Measurements from ENCODE around the gene MAP4K4.

MAP4K4 gene

DNA sequence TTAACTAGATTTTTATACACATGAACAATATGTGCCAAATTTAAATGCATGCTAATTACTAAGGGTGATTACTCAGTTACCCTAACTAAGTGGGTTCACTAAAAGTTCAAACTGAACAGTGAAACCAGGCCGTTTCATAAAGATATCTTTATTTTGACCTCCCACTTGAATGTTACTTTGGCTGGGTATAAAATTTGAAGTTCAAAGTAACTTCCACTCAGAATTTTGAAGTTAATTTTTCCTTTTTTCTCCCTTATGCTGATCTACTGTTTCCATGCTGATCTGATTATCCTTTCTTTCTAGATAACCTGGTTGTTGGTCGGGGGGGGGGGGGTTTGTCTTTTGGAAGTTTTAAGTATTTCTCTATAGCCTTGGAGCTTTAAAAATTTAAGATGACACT lies 25.5 kb upstream of the MAP4K4 start:
- H3K27me3 ChIP-seq (ENCODE audit: insufficient read depth, insufficient read length) = no peaks in the 10 kb centered on the region
- peaks cover 15% of the 10 kb centered on the region for H3K9me3 ChIP-seq (ENCODE audit: insufficient read depth, low read length)
- H3K36me3 ChIP-seq (ENCODE audit: insufficient read depth, insufficient read length, low read length) = no peaks in the 10 kb centered on the region
- no peak overlapping the region for H3K9ac ChIP-seq (ENCODE audit: insufficient read length, low read depth)
- DNase-seq (ENCODE audit: low read depth, low spot score) = no peak
- no peaks in the 10 kb centered on the region for H3K4me1 ChIP-seq (ENCODE audit: insufficient read depth, insufficient read length)
- no peak for TF ChIP-seq YY1 (IDR thresholded peaks at IDR 0.05; ENCODE audit: insufficient read depth, insufficient read length)
- no peak for TF ChIP-seq SUZ12 (IDR thresholded peaks at IDR 0.05; ENCODE audit: extremely low read depth, insufficient read depth, insufficient read length)
- TF ChIP-seq ZNF274 (IDR thresholded peaks at IDR 0.05; ENCODE audit: low read depth, low read length) = no peak
- H3K4me3 ChIP-seq (ENCODE audit: insufficient read length, low read depth) = no peak overlapping the region

DNA sequence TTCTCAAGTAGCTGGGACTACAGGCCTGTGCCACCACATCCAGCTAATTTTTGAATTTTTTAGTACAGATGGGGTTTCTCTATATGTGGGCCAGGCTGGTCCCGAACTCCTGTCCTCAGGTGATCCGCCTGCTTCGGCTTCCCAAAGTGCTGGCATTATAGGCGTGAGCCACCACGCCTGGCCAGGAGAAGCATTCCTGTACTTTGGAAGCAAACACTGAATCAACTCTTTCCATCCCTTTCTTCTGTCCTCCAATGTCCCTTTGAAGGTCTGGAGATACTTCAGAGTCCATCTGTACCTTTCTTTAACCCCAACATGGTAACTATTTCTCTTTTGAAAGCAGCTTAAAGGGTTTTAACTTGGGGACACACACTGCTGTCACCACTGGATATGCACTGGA lies 23.6 kb upstream of the MAP4K4 start:
- Histone ChIP-seq H3K27me3 (ENCODE audit: insufficient read depth, insufficient read length) (no peaks in the 10 kb centered on the region), H3K9me3 (ENCODE audit: insufficient read depth, low read length) (peaks cover 15% of the 10 kb centered on the region), H3K4me3 (ENCODE audit: insufficient read length, low read depth) (no peak overlapping the region), H3K36me3 (ENCODE audit: insufficient read depth, insufficient read length, low read length) (no peaks in the 10 kb centered on the region), H3K4me1 (ENCODE audit: insufficient read depth, insufficient read length) (no peaks in the 10 kb centered on the region), H3K9ac (ENCODE audit: insufficient read length, low read depth) (no peak overlapping the region)
- DNase-seq (ENCODE audit: low read depth, low spot score) = no peak
- TF ChIP-seq SUZ12 (IDR thresholded peaks at IDR 0.05; ENCODE audit: extremely low read depth, insufficient read depth, insufficient read length) = no peak
- no peak for TF ChIP-seq ZNF274 (IDR thresholded peaks at IDR 0.05; ENCODE audit: low read depth, low read length)
- TF ChIP-seq YY1 (IDR thresholded peaks at IDR 0.05; ENCODE audit: insufficient read depth, insufficient read length) = no peak

DNA sequence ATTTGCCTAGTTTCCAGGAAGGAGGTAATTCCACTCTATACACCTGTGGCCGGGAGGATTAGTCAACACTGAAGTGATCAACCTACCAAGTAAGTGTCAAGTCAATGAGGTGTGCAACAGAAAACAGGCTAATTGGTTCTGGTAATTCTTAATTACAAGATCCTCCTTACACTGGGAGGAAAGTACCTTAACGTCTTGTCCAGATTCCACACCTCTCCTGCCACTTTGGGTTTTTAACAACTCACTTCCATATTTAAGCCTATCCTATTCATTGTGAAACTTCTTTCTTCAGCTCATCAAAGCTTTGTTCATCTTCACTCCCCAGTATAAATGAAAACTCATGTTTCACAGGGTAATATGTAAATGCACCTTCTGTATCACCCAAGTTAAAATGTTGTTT lies 22.0 kb upstream of the MAP4K4 start:
- H3K27me3 ChIP-seq (ENCODE audit: insufficient read depth, insufficient read length) = no peaks in the 10 kb centered on the region
- H3K36me3 ChIP-seq (ENCODE audit: insufficient read depth, insufficient read length, low read length) = no peaks in the 10 kb centered on the region
- TF ChIP-seq ZNF274 (IDR thresholded peaks at IDR 0.05; ENCODE audit: low read depth, low read length) = no peak
- TF ChIP-seq SUZ12 (IDR thresholded peaks at IDR 0.05; ENCODE audit: extremely low read depth, insufficient read depth, insufficient read length) = no peak
- no peak for TF ChIP-seq YY1 (IDR thresholded peaks at IDR 0.05; ENCODE audit: insufficient read depth, insufficient read length)
- H3K4me1 ChIP-seq (ENCODE audit: insufficient read depth, insufficient read length) = no peaks in the 10 kb centered on the region
- H3K4me3 ChIP-seq (ENCODE audit: insufficient read length, low read depth) = no peak overlapping the region
- no peak overlapping the region for H3K9ac ChIP-seq (ENCODE audit: insufficient read length, low read depth)
- no peak for DNase-seq (ENCODE audit: low read depth, low spot score)
- peaks cover 15% of the 10 kb centered on the region for H3K9me3 ChIP-seq (ENCODE audit: insufficient read depth, low read length)

DNA sequence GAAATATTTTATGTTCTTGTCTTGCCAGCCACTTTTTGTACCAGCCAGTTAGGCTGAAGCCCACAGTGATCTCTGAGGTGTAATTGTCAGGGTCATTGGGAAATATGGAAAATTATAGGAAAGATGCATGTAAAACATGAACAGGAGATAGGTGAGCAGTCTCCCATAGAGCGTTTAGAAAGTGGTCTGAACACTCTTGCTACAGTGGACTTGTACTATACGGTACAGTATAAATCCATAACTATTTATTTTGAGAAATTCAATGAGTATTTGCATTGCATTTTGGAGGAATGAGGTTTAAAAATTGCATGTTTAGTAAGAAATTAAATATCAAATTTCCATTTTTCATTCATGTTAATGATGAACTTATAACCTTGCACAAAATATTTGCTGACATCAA lies 20.8 kb upstream of the MAP4K4 start:
- Histone ChIP-seq H3K4me3 (ENCODE audit: insufficient read length, low read depth) (no peak overlapping the region), H3K9ac (ENCODE audit: insufficient read length, low read depth) (no peak overlapping the region)

GRCh38 chr2:101677658-101678057 lies 19.8 kb upstream of the MAP4K4 start:
- no peaks in the 10 kb centered on the region for H3K27me3 ChIP-seq (ENCODE audit: insufficient read depth, insufficient read length)
- H3K9ac ChIP-seq (ENCODE audit: insufficient read length, low read depth) = no peak overlapping the region
- no peak for TF ChIP-seq ZNF274 (IDR thresholded peaks at IDR 0.05; ENCODE audit: low read depth, low read length)
- TF ChIP-seq YY1 (IDR thresholded peaks at IDR 0.05; ENCODE audit: insufficient read depth, insufficient read length) = no peak
- no peak for TF ChIP-seq SUZ12 (IDR thresholded peaks at IDR 0.05; ENCODE audit: extremely low read depth, insufficient read depth, insufficient read length)
- peaks cover 3% of the 10 kb centered on the region for H3K9me3 ChIP-seq (ENCODE audit: insufficient read depth, low read length)
- no peak overlapping the region for H3K4me3 ChIP-seq (ENCODE audit: insufficient read length, low read depth)
- no peaks in the 10 kb centered on the region for H3K36me3 ChIP-seq (ENCODE audit: insufficient read depth, insufficient read length, low read length)
- no peaks in the 10 kb centered on the region for H3K4me1 ChIP-seq (ENCODE audit: insufficient read depth, insufficient read length)
- DNase-seq (ENCODE audit: low read depth, low spot score) = no peak

More for the DNA sequence above, 20.8 kb upstream of the MAP4K4 start:
- Histone ChIP-seq H3K27me3 (ENCODE audit: insufficient read depth, insufficient read length) (no peaks in the 10 kb centered on the region), H3K9me3 (ENCODE audit: insufficient read depth, low read length) (peaks cover 12% of the 10 kb centered on the region), H3K36me3 (ENCODE audit: insufficient read depth, insufficient read length, low read length) (no peaks in the 10 kb centered on the region), H3K4me1 (ENCODE audit: insufficient read depth, insufficient read length) (no peaks in the 10 kb centered on the region)
- DNase-seq (ENCODE audit: low read depth, low spot score) = no peak
- TF ChIP-seq YY1 (IDR thresholded peaks at IDR 0.05; ENCODE audit: insufficient read depth, insufficient read length) (no peak), SUZ12 (IDR thresholded peaks at IDR 0.05; ENCODE audit: extremely low read depth, insufficient read depth, insufficient read length) (no peak), ZNF274 (IDR thresholded peaks at IDR 0.05; ENCODE audit: low read depth, low read length) (no peak)

DNA sequence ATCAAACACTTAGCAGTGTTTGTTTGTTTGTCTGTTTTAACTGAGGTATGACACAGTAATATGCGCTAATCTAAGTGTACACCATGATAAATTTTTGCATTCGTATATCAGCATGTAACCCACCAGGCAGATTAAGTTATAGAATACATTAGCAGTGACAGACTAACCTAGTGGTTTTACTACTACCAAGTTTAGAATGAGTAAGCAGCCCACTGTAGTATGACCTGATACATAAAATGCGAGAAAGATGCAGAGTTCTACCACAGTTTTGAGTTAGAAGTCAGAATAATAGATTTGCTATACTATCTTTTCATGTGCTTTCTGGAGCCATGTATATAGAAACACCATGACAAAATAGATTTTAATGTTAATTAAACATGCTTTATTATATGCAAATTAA lies 19.1 kb upstream of the MAP4K4 start:
- Histone ChIP-seq H3K36me3 (ENCODE audit: insufficient read depth, insufficient read length, low read length) (no peaks in the 10 kb centered on the region), H3K4me3 (ENCODE audit: insufficient read length, low read depth) (no peak overlapping the region), H3K9ac (ENCODE audit: insufficient read length, low read depth) (no peak overlapping the region), H3K9me3 (ENCODE audit: insufficient read depth, low read length) (no peaks in the 10 kb centered on the region), H3K4me1 (ENCODE audit: insufficient read depth, insufficient read length) (no peaks in the 10 kb centered on the region), H3K27me3 (ENCODE audit: insufficient read depth, insufficient read length) (no peaks in the 10 kb centered on the region)
- DNase-seq (ENCODE audit: low read depth, low spot score) = no peak
- TF ChIP-seq YY1 (IDR thresholded peaks at IDR 0.05; ENCODE audit: insufficient read depth, insufficient read length) (no peak), SUZ12 (IDR thresholded peaks at IDR 0.05; ENCODE audit: extremely low read depth, insufficient read depth, insufficient read length) (no peak)

GRCh38 chr2:101679037-101679726 lies 18.3 kb upstream of the MAP4K4 start:
- no peak for DNase-seq (ENCODE audit: low read depth, low spot score)
- Histone ChIP-seq H3K27me3 (ENCODE audit: insufficient read depth, insufficient read length) (no peaks in the 10 kb centered on the region), H3K9me3 (ENCODE audit: insufficient read depth, low read length) (no peaks in the 10 kb centered on the region), H3K4me1 (ENCODE audit: insufficient read depth, insufficient read length) (no peaks in the 10 kb centered on the region), H3K4me3 (ENCODE audit: insufficient read length, low read depth) (no peak overlapping the region), H3K9ac (ENCODE audit: insufficient read length, low read depth) (no peak overlapping the region), H3K36me3 (ENCODE audit: insufficient read depth, insufficient read length, low read length) (no peaks in the 10 kb centered on the region)
- TF ChIP-seq SUZ12 (IDR thresholded peaks at IDR 0.05; ENCODE audit: extremely low read depth, insufficient read depth, insufficient read length) (no peak), ZNF274 (IDR thresholded peaks at IDR 0.05; ENCODE audit: low read depth, low read length) (no peak), YY1 (IDR thresholded peaks at IDR 0.05; ENCODE audit: insufficient read depth, insufficient read length) (no peak)
